ACHN (cell line): Measurements from ENCODE around the gene OR10H1.
"Not testable (repeated sequence)": the region's sequence is repeated elsewhere in the genome, so short reads cannot be mapped to it uniquely, and the experiment has no call there.

ENCODE experiments used
- DNase-seq: peaks from one replicate; pipeline ENCODE4 v3.0.0-alpha.2; 2015
- in situ Hi-C: cut with HindIII; loops from 2 replicates; pipeline ENCODE4 v1.10.0; 2017; ENCODE audit warnings: low sequenced_read_pairs, low pct_ligation_motif_present, low pct_unique_long_range_greater_than_20kb

OR10H1 gene

DNA sequence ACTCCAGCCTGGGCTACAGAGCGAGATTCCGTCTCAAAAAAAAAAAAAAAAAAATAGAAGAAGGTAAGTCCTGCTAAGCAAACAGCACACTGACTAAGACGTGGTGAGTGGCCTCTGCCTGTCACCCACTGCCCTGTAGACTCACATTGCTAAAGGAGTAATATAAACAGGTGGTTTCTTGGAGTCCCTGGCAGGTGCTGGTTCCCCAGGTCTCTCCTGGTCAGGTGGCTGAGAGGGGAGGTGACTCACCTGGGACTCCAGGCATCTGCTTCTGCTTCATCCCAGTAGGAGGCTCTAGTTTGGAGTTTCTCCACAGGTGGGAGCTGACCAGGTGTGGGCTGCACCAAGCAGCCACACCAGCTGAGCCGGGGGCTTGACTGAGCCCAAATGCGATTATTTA, at the start of gene OR10H1:
OR10H1 (minus strand) TSS at position 359 of the 400 bp plus-strand sequence. CDS start 7,627 bp downstream, outside the sequence.
- in situ Hi-C loops: no loop called here

GRCh38 chr19:15864824-15865223, 49.4 kb upstream of the OR10H1 start:
- in situ Hi-C loops: no loop called here

More for the DNA sequence above, at the start of gene OR10H1:
- DNase-seq: no peak

DNA sequence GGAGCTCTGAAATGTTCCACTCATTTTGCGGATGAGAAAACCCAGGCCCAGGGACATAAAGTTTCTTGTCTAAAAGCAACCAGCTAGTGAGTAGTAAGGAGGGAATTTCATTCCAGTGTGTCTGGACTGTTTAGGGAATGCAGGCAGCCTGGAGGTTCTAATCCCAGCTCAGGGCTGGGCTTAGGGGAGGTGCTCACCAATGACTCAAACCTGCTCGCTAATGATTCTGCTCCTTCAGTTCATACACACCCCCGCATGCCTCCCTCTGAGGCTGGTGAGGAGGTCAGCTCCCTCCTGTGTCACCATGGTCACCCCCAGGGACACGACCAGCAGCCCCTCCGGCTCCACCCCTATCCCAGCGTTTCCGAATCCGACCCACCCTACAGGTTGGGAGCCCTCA, 47.8 kb upstream of the OR10H1 start:
- in situ Hi-C loops: no loop called here
- DNase-seq: no peak

More at GRCh38 chr19:15864824-15865223, 49.4 kb upstream of the OR10H1 start:
- DNase-seq: no peak

GRCh38 chr19:15862444-15862843, 47.0 kb upstream of the OR10H1 start:
- in situ Hi-C loops: no loop called here
- no peak for DNase-seq

DNA sequence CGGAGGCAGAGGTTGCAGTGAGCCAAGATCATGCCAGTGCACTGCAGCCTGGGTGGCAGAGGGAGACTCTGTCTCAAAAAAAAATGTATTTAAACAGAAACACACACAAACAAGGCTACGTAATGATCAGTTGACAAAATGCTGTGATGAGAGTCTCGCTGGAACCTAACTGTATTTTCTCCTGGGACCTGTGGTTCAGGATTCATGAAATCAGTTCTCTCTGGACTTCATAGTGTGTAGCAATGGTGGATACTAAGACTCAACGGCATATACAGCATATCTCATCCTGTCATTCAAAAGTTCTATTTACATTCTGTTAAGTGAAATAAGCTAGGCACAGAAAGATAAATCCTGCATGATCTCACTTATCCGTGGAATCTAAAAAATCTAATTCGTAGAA, 45.1 kb upstream of the OR10H1 start:
- in situ Hi-C loops: no loop called here
- no peak for DNase-seq

- in situ Hi-C loops: no loop called here
- no peak for DNase-seq
Observed at GRCh38 chr19:15859187-15859586, 43.7 kb upstream of the OR10H1 start.

DNA sequence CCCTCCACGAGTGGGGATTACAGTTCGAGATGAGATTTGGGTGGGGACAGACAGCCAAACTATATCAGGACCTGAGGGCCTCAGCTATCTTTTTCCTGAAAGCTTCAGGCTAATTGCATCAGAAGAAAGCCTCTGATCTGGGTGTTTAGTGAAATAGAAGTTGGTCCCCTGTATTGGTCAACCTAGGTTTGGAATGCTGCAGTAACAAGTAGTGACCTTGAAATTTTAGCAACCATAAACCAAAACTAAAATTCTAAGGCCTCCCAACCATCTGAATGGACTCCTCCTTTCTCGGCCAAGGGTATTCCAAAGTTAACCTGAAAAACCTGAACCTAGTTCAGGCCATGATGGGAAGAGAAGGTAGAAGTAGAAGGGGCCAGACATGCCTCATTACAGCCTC, 34.9 kb upstream of the OR10H1 start:
- DNase-seq: no peak
- in situ Hi-C loops: no loop called here

DNA sequence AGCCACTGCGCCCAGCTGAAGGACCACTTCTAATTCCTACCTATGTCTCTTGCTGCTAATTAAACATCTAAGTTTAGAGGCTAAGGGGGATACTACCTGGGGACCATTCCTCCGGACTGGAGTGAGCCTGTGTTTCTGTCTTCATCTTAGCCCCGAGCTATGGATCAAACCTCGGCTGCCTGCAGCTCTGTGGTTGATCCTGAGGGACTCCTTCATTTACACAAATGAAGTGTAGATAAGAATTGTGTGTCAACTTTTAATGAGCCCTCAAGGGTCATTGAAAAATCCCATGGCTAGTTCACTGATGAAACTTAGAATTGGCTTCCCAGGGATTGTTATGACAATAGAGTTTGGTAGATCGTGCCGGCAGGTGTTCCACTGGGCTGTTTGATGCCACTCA, 31.5 kb upstream of the OR10H1 start:
- in situ Hi-C loops: no loop called here
- no peak for DNase-seq

DNA sequence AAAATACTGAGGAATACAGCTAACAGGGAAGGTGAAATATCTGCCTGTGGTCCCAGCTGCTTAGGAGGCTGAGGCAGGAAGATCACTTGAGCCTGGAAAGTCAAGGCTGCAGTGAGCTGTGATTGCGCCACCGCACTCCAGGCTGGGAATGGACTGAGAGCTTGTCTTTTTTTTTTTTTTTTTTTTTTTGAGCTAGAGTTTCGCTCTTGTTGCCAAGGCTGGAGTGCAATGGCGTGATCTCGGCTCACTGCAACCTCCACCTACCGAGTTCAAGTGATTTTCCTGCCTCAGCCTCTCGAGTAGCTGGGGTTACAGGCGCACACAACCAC, 28.4 kb upstream of the OR10H1 start:
- DNase-seq, in situ Hi-C loops: not testable (repeated sequence)

DNA sequence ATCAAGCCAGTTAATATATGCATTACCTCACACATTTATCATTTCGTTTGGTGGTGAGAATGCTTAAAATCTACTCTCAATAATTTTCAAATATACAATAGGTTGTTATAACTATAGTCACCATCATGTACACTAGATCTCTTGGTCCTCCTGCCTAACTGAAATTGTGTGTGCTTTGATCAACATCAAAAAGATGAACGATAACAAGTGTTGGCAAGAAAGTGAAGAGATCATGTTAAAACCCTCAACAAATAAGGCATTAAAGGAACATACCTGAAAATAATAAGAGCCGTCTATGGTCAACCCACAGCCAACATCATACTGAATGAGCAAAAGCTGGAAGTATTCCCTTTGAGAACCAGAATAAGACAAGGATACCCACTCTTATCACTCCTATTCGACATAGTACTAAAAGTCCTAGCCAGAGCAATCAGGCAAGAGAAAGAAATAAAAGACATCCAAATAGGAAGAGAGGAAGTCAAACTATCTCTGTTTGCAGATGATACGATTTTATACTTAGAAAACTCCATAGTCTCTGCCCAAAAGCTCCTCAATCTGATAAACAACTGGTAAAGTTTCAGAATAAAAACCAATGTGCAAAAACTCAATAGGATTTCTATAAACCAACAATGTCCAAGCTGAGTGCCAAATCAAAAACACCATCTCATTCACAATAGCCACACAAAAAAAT, 27.9 kb upstream of the OR10H1 start:
- in situ Hi-C loops: no loop called here
- DNase-seq: no peak

DNA sequence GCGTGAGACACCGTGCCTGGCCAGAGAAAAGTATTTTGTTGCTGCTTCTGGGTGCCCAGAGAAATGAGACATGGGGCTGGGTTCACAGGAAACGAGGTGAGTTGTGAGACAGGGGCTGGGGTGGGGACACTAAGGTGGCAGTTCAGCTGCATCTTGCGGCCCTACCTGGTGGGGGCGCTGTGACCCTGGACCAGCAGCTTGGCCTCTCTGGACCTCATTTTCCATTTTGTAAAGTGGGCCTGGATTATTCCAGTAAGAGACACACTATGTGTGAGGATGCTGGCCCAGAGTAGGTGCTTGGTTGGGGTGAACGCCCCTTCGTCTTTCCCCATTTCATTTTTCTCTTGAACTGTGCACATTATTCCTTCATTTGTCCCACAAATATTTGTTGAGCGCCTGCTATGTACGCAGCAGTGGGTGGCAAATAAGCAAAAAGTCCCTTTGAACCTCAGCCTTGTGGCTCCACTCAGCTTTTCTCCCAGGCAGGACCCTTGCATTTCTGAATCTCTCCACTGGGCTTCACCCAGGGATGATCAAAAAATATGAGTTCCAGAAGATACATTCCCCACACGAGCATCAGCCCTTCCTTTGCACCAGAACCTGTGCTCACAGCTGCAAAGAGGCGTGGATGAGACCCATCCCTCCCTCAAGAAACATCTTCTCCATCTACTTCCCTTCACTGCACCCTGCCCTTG, 26.6 kb upstream of the OR10H1 start:
- no peak for DNase-seq
- in situ Hi-C loops: no loop called here

GRCh38 chr19:15840833-15841232, 25.4 kb upstream of the OR10H1 start:
- no peak for DNase-seq
- in situ Hi-C loops: no loop called here

- DNase-seq, in situ Hi-C loops: not testable (repeated sequence)
Observed at GRCh38 chr19:15839888-15840287, 24.4 kb upstream of the OR10H1 start.

- in situ Hi-C loops: no loop called here
- no peak for DNase-seq
Observed at GRCh38 chr19:15838351-15838750, 22.9 kb upstream of the OR10H1 start.

DNA sequence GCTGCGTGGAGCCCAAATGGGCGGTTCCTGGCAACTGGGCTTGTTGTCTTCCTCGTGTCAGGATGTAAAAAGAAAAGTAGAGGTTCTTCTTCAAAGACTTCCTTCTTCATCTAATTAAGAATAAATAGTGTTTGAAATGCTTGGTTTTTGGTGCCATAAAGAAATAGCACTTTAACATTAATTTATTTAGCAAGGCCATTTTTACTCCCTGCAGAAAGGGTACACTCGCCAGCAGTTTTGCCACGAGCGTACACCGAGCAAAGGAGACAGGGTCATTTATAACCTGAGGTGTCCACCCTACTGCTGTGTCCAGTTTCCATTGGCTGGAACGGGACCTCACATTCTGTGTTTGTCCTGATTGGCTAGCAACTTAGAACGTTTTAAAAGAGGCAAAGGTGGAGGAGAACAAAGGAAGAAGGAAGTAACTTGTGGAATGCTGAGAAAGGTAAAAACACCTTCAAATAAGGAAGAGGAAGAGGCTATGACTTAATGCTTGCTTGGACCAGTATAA, 21.8 kb upstream of the OR10H1 start:
- no peak for DNase-seq
- in situ Hi-C loops: no loop called here

DNA sequence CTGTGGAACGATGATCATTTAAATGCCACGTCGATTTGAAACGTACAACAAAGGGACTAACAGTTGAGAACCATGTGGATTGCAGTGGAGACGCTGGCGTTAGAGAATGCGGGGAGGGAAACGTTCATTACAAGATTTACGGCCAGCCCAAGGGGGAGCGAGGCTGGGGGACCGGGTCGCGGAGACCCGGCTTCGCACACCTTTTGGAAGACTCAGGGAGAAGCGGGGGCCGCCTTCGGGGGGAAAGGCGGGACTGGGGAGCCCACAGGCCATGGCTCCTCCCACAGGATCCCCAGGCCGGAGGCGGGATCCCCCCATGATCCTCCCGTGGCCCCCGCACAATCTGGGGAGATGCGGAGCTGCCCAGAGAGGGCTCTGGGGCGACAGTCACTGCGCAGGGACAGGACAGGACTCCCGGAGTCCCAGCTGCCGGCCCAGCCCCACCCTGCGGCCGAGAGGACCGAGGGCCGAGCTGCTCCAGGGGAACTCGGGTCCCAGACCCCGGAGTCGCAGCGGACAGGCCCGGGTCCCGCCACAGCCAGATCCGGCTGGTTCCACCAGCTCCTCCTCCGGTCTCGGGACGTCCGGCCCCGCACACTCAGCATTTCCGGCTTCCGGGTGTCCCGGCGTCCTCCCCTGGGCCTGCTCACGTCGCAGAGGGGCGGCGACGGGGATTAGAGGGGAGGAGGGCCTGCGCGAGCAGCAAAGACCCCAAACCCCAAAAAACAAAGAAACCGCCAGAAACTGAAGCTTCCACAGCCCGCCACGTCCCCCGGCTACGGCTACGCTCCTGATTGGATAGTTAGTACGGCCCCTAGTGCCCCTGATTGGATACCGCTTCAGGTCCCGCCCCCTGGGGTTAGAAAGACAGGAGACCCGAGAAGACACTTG, 21.1 kb upstream of the OR10H1 start:
- in situ Hi-C loops: no loop called here
- peak; percentile 74 for DNase-seq

DNA sequence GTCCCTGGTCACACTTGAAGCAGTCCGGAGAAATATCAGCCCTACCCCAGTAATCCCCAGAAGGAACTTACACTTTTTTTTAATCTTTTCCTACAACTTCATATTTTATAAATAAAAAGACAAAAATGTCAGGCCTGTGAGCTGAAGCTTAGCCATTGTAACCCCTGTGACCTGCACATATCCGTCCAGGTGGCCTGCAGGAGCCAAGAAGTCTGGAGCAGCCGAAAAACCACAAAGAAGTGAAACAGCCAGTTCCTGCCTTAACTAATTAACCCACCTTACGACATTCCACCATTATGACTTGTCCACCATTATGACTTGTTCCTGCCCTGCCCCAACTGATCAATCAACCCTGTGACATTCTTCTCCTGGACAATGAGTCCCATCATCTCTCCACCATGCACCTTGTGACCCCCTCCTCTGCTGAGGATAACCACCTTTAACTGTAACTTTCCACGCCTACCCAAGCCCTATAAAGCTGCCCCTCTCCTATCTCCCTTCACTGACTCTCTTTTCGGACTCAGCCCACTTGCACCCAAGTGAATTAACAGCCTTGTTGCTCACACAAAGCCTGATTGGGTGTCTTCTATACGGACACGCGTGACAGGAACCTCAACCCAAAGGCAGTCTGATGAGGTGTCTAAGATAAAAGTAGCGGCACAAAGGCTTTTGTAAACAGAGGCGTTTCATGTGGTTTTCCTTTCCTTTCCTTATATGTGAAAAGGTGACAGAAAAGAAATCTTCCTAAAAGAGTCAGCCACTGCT, 20.3 kb upstream of the OR10H1 start:
- not testable (repeated sequence) for DNase-seq

GRCh38 chr19:15834232-15834631, 18.8 kb upstream of the OR10H1 start:
- DNase-seq, in situ Hi-C loops: not testable (repeated sequence)

More for the DNA sequence above, 20.3 kb upstream of the OR10H1 start:
- in situ Hi-C loops: not testable (repeated sequence)
